ENCODE measurements around the gene GPD2.

The GPD2 gene

DNA sequence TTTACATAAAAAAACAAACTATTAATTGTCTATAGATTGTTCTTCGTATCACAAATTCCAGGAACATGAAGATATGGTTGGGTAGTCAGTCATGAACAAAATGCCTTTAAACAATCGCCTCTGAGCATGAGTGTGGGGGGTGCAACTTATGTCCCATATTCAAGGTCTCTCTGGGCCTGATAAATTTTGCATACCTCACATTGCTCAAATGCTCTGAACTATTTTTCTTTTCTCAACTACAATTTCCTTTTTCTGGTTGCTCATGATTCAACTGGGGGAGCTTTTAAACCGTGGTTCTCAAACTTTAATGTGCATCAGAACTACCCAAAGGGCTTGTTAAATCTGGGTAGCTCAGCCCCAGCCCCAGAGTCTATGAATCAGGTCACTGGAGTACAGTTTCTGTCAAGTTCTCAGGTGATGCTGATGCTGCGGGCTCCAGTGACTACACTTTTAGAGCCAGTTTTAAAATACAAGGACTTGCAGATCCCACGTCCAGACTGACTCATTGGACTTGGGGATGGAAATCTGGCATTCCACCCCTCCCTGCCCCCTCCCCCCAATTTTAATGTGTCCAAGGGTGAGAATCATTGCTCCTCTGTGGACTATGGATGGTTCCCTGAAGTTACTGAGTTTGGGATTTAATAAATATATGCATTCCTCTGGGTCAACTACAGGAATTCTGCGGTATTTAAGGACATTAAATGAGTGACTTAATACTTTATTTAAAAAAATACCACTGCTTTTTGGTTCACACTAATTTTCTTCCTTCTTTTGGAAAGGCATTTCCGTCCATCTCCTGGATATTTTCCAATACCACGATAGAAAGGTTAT, 1.5 kb upstream of the GPD2 start:
- ATAC-seq (ENCODE audit: low read depth) (no peak), DNase-seq (ENCODE audit: low spot score) (no peak)
- peak overlapping the region; percentile 88 for H3K27ac ChIP-seq (ENCODE audit: poor library complexity, severe bottlenecking)
- peaks cover 41% of the 10 kb centered on the region for H3K4me1 ChIP-seq (ENCODE audit: insufficient read depth, poor library complexity, severe bottlenecking)
- H3K36me3 ChIP-seq (ENCODE audit: low read depth): peaks cover 11% of the 10 kb centered on the region; the same call in 1 of the 2 replicates
- H3K9me3 ChIP-seq (ENCODE audit: severe bottlenecking): no peaks in the 10 kb centered on the region
- TF ChIP-seq, protein P1, sequence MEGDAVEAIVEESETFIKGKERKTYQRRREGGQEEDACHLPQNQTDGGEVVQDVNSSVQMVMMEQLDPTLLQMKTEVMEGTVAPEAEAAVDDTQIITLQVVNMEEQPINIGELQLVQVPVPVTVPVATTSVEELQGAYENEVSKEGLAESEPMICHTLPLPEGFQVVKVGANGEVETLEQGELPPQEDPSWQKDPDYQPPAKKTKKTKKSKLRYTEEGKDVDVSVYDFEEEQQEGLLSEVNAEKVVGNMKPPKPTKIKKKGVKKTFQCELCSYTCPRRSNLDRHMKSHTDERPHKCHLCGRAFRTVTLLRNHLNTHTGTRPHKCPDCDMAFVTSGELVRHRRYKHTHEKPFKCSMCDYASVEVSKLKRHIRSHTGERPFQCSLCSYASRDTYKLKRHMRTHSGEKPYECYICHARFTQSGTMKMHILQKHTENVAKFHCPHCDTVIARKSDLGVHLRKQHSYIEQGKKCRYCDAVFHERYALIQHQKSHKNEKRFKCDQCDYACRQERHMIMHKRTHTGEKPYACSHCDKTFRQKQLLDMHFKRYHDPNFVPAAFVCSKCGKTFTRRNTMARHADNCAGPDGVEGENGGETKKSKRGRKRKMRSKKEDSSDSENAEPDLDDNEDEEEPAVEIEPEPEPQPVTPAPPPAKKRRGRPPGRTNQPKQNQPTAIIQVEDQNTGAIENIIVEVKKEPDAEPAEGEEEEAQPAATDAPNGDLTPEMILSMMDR (IDR thresholded peaks at IDR 0.05; ENCODE audit: poor library complexity, severe bottlenecking): no peak
- no peak overlapping the region for H3K4me3 ChIP-seq (ENCODE audit: severe bottlenecking)
- no peaks in the 10 kb centered on the region for H3K27me3 ChIP-seq (ENCODE audit: insufficient read depth, poor library complexity, severe bottlenecking)

DNA sequence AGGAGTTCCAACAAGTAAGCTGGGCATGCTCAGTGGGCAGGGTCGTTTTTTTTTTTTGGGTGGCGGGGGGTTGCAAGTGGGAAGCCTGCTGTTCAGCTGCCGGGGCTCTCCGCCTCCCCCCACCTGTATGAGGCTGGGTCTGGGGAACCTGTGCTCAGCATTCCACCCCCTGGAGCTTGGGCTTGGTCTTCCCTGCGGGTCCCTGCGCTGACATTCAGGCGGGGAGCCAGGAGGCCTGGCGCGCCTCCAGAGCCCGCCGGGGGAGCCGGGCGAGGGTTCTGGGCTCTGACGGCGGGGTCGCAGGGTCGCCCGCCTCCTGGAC, 822 bp upstream of the GPD2 start:
- TF ChIP-seq, protein P1 (IDR thresholded peaks at IDR 0.05; ENCODE audit: poor library complexity, severe bottlenecking): no peak
- peaks cover 17% of the 10 kb centered on the region for H3K36me3 ChIP-seq (ENCODE audit: low read depth)
- ATAC-seq (ENCODE audit: low read depth) (no peak), DNase-seq (ENCODE audit: low spot score) (no peak)
- no peaks in the 10 kb centered on the region for H3K9me3 ChIP-seq (ENCODE audit: severe bottlenecking)
- peak overlapping the region; percentile 48 for H3K4me3 ChIP-seq (ENCODE audit: severe bottlenecking)
- no peaks in the 10 kb centered on the region for H3K27me3 ChIP-seq (ENCODE audit: insufficient read depth, poor library complexity, severe bottlenecking)
- peaks cover 44% of the 10 kb centered on the region for H3K4me1 ChIP-seq (ENCODE audit: insufficient read depth, poor library complexity, severe bottlenecking)
- H3K27ac ChIP-seq (ENCODE audit: poor library complexity, severe bottlenecking): peak overlapping the region; percentile 88

DNA sequence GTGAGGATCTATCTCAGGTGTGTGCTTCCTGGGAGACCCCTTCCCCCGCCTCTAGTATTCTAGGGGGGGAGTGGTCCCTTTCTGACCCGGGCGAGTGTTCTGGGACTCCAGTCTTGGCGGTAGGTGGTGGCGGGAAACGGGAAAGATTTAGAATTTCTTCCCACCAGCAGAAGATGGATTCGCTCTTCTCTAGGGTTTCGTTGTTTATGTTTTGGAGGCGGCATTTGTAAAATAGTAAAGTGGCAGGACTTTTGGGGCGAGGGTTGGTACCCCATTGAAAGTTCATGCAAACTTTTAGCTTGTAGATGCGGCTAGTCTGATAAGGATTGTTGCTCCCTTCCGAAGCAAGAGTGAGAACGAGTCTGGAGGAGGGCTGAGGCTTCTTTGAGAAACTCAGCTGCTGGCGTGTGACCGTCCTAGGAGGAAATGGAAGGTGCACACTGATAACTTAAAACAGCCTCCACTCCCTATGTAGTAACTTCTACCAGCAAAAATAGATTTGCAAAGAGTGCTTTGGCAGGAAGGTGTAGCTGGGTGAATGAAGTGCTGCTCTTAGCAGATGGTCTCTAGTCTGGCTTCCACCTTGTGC, 412 bp downstream of the GPD2 start:
- no peaks in the 10 kb centered on the region for H3K27me3 ChIP-seq (ENCODE audit: insufficient read depth, poor library complexity, severe bottlenecking)
- peaks cover 24% of the 10 kb centered on the region for H3K36me3 ChIP-seq (ENCODE audit: low read depth)
- DNase-seq (ENCODE audit: low spot score) (no peak), ATAC-seq (ENCODE audit: low read depth) (no peak; the same call in 2 of the 3 replicates)
- H3K27ac ChIP-seq (ENCODE audit: poor library complexity, severe bottlenecking): peak overlapping the region; percentile 88
- H3K4me1 ChIP-seq (ENCODE audit: insufficient read depth, poor library complexity, severe bottlenecking): peaks cover 32% of the 10 kb centered on the region
- H3K9me3 ChIP-seq (ENCODE audit: severe bottlenecking): no peaks in the 10 kb centered on the region
- H3K4me3 ChIP-seq (ENCODE audit: severe bottlenecking): peak overlapping the region; percentile 48
- TF ChIP-seq, protein P1 (IDR thresholded peaks at IDR 0.05; ENCODE audit: poor library complexity, severe bottlenecking): no peak

DNA sequence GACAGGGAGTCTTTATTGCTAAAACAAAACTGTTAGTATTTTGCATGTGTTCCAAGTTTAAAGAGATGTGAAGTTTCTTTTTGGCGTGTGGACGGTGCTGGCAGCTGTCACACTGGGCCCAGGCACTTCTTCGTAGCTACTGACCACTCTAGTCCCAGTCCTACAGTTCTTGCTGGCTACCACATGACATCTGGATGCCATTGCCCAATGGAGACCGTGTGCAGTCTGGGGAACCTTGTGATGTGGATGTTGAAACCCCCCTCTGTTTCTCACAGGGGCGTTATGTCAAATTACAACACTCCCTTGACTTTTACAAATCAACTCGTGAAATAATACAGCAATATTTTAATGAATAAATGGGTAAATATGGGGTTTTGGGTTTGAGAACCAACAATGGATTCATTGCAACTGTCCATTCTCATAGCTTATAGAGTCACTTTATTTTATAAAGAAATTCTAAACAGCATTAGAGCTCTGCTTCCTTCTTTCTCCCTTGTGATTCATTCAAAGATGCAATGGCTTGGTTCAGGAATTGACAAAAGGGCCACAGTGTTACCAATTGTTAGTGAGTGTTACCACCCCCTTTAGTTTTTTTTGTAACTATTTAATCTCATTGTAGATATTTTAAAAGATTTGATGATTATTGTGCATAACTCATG, 1.2 kb downstream of the GPD2 start:
- Histone ChIP-seq H3K4me3 (ENCODE audit: severe bottlenecking) (peak overlapping the region; percentile 48), H3K27ac (ENCODE audit: poor library complexity, severe bottlenecking) (peak overlapping the region; percentile 88), H3K36me3 (ENCODE audit: low read depth) (peaks cover 29% of the 10 kb centered on the region), H3K4me1 (ENCODE audit: insufficient read depth, poor library complexity, severe bottlenecking) (peaks cover 31% of the 10 kb centered on the region), H3K27me3 (ENCODE audit: insufficient read depth, poor library complexity, severe bottlenecking) (no peaks in the 10 kb centered on the region), H3K9me3 (ENCODE audit: severe bottlenecking) (no peaks in the 10 kb centered on the region)
- TF ChIP-seq, protein P1 (IDR thresholded peaks at IDR 0.05; ENCODE audit: poor library complexity, severe bottlenecking): no peak
- DNase-seq (ENCODE audit: low spot score) (no peak), ATAC-seq (ENCODE audit: low read depth) (peak; percentile 3; the same call in 1 of the 3 replicates)
